HUDEP-2 (cell line): ENCODE data around the gene IDNK.
"Not testable (repeated sequence)": the region's sequence is repeated elsewhere in the genome, so short reads cannot be mapped to it uniquely, and the experiment has no call there.

Experiments used
- DNase-seq, 76 experiments: peaks; one replicate each; lab custom pipeline; 2025; ENCODE audit not compliant: unreplicated experiment in 76 of 76; lab: John Stamatoyannopoulos, UW

IDNK gene

DNA sequence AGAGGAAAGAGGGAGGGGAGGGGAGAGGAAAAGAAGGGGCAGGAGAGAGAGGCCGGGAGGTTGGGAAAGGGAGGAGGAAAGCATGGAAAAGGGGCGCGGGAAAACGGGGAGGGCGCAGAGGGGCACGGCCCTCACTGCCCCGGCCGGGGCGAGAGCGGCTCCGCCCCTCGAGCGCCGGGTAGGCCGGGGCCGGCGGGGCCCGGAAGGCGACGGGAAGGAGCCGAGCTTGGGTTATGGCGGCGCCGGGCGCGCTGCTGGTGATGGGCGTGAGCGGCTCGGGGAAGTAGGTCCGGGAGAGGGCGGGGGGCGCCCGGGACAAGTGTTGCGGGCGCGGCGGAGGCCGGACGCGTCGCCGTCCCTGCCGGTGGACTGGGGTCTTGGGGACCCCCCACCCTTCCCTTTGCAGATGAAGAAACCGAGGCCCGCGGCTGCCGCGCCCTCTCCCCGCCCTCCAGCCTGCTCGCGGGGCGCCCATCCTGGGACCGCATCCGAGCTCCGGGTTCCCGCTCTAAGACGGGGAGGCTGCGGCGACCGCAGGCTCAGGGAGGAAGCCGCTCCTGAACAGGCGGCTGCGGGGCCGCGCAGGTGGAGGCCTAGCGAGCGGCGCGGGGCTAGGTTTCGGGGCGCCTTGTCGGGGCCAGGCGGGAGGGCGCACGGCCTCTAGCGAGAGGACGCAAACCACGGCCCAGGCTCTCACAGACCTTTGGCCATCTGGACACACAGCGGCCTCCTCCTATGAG lies at the start of gene IDNK:
IDNK (plus strand) TSS at position 205 of the 740 bp plus-strand sequence; CDS start at position 234, 29 bp downstream.
- peak in 38 of 76 experiments; percentile 3 to 69 (median 42) for DNase-seq

DNA sequence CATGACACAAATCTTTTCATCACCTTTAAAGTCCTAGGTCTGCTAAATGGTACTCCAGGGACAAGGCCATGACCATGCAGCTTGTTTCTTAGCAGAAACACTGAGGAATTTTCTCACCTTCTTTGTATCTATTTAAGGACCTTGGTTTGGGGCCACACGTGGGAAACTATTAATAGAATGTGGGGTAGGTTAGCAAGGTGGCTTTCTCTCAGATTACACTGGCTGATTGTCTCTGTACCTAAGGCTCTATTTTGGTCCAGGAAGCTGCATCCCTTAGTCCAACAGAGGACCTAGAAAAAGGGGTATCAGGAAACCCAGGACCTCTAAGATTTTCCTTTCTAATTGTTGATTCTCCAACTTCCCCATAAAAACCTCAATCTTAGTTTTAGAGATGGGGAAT lies 48.5 kb upstream of the IDNK start:
- no peak for DNase-seq

DNA sequence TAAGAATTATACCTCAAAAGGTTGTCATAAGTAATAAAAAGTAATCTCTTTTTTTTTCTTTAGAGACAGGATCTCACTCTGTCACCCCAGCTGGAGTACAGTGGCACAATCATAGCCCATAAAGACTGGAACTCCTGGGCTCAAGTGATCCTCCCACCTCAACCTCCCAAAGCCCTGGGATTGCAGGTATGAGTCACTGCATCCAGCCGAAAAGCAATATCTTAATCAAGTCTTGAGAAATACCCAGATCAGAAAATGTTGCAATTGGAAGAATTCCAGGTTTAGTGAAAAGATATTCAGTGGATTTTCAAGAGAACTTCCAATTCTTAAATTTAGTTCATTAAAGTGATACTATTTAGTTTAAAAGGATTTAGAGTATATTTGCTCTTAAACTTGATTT lies 40.9 kb upstream of the IDNK start:
- DNase-seq, result no peak

DNA sequence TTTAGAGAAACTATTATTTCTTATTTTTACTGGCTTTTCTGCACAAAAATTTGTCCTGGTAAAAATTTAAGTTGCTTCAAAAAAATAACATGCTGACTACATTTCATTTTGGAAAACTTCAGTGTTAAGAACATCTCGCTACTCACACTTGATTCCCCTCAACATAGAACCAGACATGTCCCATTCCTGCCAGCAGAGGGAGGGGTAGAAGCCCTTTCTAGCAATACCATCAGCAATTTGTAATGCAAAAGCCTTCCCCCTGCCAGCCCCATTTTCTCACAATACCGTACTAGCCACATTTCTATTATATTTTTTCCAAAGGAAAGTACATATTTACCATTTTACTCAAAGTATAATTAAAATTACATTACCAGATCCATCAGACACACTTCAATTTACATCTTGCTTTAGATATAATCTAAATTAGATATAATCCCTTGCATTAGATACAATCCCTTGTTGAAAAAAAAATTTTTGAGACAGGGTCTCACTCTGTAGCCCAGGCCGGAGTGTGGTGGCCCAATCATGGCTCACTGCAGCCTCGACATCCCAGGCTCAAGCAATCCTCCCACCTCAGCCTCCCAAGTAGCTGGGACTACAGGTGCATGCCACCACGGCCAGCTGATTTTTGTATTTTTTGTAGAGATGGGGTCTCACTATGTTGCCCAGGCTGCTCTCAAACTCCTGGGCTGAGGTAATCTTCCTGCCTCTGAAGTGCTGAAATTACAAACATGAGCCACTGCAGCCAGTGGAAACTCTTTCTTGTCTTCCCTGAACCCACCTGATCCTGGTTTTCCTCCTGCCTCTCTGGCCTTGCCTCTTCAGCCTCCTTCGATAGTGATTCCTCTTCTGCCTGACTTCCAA lies 39.6 kb upstream of the IDNK start:
- peak in 37 of 76 experiments; percentile 1 to 58 (median 26) for DNase-seq

DNA sequence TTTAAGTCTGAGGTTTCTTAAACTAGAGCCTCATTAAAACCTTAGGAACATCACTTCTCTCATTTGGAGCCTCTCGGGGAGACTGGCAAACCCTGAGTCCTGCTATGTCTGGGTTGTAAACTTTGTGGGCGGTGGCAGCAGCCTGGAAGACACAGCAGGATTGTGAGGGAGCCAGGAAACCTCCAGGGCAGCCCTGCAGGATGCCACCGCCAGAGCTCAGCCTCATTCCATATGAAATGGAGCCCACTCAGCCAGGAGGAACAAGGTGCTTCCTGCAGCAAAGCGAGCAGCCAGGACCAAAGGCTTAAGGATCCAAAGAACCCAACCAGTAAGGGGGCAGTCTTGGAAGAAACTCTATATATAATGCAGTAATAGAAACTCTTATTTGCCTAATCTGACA lies 37.9 kb upstream of the IDNK start:
- no peak for DNase-seq

DNA sequence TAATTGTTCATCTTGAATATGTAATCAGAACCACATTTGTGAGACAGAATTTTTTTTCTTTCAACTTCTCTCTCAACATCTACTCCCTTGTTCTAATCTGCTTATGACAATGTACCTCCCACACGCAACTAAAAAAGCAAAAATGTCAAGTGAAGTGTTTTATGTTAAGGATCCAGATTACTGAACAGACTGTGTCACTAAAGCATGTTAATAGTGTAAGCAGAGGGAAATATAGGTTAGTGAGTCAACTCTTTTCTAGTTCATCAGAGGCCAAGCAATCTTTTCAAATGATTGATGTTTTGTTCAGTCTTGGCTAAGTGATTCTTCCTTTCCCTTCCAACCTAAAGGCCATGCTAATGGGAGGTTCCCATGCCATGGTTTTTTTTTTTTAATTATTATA lies 34.7 kb upstream of the IDNK start:
- peak in 1 of 76 experiments; percentile 17 for DNase-seq

DNA sequence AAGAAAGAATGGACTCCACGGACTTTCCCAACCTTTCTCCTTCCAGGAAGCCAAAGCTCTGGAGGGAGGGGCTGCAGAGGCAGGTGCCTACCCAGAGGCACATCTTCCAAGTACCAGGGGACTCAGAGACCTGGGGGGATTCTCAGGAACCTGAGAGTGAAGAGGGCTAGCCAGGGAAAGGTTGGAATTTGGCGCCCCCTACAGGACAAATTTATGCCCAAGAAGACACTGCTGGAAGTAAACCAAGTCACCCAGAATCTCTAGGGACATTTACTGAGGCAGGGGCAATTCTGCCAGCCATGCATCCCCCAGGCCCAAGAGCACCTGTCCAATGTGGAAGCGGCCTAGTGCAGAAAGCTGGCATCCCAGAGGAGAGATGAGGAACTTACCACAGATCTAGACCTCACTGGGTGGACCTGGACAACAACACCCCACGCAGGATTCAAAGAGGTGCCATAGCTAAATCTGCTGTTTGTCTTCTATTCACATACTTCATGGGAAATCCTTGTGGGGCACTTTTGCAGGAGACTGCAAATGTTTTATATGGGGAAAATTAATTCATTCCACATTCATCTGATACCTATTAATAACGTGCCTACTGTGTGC lies 25.9 kb upstream of the IDNK start:
- DNase-seq, result peak in 28 of 76 experiments; percentile 3 to 40 (median 19)

DNA sequence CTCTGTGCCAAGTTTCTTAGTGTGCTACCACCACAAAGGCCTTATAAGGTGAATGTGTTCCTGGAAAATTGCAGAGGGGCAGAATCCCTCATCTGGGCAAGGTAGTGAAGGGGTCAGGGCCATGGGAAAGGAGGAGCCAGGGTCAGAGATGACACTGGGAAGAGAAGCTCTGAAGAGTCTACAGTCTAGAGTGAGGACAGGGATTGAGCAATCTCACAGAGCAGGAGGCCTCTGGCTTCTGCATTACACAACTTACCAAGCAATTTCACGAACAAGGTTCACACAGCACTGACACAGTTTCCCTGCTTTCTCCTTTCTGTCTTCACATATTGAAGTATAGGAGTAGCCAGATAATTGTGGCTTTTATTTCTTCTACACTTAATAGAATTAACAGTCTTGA lies 24.5 kb upstream of the IDNK start:
- no peak for DNase-seq

DNA sequence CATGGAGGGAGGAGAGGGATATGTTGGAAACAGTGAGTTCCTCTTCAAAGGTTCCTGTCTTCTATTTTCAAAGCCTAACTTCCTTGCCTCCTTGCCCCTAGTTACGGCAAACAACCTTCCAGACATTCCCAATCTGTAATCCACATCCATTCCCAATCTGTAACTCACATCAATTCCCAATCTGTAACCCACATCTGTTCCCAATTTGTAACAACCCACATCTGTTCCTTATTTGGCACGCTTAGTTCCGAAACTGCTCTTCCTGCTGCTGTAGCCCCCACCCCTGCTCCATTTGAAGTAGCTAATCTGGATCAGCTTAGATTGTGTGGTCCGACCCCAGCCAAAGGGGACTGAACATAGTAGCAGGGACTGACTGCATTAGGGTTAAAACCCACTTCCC lies 23.9 kb upstream of the IDNK start:
- DNase-seq, result no peak

DNA sequence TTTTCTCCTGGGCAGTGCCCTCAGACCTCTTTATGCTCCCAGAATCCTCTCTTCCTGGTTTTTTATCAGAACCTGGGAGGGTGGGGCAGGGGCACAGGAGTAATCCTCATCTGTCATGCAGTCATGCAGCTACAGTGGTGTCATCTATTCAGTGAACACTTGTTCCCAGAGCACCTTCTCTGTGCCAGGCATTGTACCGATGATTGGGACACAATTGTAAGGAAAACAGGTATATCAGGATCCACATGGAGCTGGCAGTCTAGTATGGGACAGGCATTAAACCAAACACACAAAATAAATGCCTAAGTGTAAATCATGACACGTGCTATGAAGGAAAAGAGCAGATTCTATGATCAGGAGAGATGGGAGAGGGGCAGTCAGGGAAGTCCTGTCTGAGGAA lies 21.5 kb upstream of the IDNK start:
- no peak for DNase-seq

DNA sequence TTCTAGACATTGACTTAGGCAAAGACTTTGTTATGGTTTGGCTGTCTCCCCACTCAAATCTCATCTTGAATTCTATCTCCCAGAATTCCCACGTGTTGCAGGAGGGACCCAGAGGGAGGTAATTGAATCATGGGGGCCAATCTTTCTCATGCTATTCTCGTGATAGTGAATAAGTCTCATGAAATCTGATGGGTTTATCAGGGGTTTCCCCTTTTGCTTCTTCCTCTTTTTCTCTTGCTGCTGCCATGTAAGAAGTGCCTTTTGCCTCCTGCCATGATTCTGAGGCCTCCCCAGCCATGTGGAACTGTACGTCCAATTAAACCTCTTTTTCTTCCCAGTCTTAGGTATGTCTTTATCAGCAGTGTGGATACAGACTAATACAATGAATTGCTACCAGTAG lies 15.3 kb upstream of the IDNK start:
- DNase-seq, result not testable (repeated sequence)

DNA sequence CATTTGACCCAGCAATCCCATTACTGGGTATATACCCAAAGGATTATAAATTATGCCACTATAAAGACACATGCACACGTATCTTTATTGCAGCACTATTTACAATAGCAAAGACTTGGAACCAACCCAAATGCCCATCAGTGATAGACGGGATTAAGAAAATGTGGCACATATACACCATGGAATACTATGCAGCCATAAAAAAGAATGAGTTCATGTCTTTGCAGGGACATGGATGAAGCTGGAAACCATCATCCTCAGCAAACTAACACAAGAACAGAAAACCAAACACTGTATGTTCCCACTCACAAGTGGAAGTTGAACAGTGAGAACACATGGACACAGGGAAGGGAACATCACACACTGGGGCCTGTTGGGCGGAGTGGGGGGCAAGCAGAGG lies 9.6 kb upstream of the IDNK start:
- not testable (repeated sequence) for DNase-seq

DNA sequence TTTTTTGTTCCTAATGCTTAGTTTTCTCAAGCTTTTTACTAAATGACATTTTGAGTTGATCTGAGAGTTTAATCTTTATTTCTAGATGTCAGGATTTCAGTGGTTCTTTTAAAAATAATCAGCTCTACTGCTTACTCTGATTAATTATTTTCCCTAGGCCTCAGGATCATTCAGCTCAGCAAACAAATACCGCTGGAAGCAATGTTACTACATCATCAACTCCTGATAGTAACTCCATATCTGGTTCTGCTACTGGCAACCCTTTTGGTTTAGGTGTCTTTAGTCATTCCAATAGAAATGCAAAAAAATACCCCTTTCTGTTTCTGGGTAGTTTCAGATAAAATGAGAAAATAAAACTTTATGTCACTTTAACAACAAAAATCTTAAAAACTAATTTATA lies 5.6 kb upstream of the IDNK start:
- DNase-seq, result no peak

DNA sequence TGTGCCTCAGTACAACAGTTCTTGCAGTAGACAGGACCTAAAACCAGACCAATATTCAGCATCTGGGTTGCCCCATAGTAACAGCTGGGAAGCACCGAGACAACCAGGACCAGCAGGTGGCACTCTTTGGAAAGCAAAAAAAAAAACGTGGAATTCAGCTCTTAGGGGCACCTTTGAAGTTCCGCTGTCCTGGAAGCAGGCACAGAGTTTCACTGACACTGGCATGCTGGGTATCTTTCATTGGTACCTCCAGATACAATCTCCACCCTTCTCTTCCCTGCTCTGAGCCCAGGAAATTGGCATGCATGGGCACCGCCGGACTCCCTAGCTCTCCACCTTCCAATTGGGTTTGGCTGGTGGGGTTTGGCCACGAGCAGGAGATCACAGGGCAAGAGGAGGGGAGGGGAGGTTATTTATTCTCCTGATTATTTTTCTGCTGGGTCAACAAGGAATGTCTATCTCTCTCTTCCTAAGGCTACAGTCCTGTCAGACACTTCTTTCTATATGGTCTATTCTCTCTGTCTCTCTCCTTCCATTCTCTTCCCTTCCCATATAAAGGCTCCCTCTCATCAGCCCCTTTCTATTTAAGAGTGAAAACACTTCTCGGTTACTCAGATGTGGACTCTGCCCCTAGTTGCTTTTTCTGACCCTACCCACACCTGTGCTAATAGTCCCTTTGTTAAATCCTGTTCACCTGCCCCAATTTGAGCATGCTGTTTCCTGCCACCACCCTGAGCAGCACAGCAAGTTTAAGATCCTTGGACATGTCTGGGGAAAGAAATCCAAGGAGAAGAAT lies 1.9 kb upstream of the IDNK start:
- DNase-seq, result peak in 45 of 76 experiments; percentile 5 to 59 (median 32)

DNA sequence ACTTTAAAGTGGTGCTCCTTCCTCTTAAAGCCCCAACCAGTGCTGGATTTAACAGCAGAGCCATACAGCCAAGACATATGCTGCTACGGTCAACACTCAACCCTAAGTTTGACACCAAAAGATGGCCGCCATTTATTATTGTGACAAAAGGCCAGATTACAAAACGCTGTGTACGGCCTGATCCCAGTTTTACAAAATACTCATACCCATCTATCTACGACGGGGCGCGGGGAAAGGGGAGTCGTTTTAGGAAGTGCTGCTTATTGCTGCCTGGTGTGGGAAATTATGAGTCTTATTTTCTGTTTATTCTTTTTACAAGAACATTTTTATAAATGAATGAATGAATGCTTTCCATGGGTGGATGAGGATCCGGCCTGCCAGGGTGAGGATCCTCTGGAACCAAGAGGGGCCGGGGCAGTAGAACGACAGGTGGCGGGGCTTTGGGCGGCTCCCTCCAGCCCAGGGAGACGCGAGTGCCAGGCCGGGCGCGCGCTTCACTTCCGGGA lies 457 bp upstream of the IDNK start:
- peak in 30 of 76 experiments; percentile 4 to 69 (median 40) for DNase-seq

DNA sequence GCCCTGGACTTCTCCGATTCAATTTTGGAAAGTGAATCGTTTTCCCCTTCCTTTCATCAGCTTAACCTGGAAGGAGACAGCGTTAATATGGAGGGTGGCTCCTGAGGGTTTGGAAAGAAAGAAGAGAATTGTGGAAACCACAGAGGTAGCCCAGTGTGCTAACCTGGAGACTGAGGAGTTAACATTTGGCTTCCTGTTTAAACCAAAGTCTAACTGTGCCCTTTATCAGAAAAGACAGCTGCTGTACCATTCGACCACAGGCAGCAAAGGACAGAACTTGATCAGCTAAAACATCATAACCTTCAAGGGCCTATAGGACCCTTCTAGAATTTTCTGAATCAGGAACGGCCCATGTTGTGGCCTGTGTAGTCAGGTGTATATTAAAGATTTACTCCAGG lies 735 bp downstream of the IDNK start:
- peak in 40 of 76 experiments; percentile 3 to 75 (median 28) for DNase-seq

DNA sequence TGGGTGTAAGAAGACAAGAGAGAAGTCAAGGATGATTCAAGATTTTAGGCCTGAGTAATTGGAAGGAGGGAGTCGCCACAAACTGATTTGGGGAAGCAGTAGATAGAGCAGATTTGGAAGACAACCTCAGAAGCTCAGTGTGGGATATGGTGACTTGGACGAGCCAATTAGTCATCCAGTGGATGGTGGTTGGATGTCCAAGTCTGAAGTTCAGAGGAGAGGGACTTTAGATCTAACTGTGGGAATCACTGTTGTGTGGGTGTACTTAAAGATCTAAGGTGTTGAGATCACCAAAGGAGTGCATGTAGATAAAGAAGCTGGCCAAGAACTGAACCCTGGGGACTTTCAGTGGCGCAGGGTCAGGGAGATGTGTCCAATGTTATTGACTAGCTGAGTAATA lies 2.2 kb downstream of the IDNK start:
- peak in 4 of 76 experiments; percentile 2 to 14 (median 6) for DNase-seq

DNA sequence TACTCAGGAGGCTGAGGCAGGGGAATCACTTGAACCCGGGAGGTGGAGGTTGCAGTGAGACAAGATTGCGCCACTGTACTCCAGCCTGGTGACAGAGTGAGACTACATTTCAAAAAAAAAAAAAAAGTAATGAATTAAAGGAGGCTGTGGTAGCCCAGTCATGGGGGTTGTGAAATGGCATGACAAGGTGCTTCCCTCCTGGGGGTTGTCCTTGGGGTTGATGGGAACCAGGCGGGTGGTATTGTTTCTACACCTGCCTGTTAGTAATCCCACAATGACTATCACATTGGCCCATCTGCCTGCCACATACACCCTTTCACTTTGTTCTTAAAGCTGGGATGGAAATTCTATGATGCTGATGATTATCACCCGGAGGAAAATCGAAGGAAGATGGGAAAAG lies 5.6 kb downstream of the IDNK start:
- DNase-seq, result no peak

DNA sequence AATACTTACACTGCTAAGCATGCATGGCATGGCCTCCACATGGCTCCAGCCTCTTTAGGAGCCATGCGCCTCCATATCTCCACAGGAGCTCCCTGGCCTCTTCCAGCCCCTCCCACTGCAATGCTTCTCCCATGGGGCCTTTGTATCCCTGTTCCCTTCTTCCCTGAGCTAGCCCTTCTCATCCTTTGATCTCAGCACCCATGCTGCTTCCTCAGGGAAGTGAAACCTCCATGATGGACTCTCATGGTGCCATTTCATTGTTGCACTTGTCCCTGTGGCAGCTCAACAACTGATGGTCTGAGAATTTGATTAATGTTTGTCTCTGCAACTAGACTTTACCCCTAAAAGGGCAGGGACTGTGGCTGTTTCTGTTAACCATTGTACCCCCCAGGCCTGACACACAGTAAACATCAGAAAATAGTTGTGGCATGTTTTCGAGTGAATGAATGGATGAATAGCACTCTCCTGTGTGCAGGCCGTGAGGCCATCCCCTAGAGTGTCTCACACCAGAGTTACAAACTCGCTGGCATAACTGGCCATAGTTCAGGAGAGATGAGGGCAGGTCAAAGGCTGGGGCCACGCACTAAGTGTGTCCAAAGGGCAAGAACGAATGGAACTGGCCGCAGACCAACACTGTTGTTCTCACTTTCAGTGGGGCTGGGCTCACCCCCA lies 6.6 kb downstream of the IDNK start:
- DNase-seq, result no peak
